K562 (cell line): ENCODE data around the gene FBXW2. TPM values are rescaled to one million over a fixed set of nuclear protein-coding genes. Genes with fewer than 3 reads are reported as not detected.

ENCODE experiments used
- CBFA2T2 ChIP-seq: fragments of 450-650 bp; conservative IDR thresholded peaks from 2 replicates; pipeline ENCODE4 v1.6.1; 2017; ENCODE audit warnings: mild to moderate bottlenecking
- CXXC5 ChIP-seq: fragments of 250-450 bp; sonication (Bioruptor Pico); IDR thresholded peaks from 2 replicates; pipeline ENCODE4 v1.8.0; 2022; ENCODE audit warnings: inconsistent platforms, mild to moderate bottlenecking, moderate library complexity
- MEIS2 ChIP-seq: fragments of 450-650 bp; IDR thresholded peaks from 2 replicates; pipeline ENCODE4 v1.6.1; 2014; ENCODE audit warnings: mild to moderate bottlenecking; ENCODE audit not compliant: partially characterized antibody
- NFYB ChIP-seq: IDR thresholded peaks from 2 replicates; pipeline ENCODE4 v1.6.1; 2011; ENCODE audit warnings: mild to moderate bottlenecking, moderate library complexity; ENCODE audit not compliant: insufficient read length; ENCODE audit errors: extremely low read depth
- NONO ChIP-seq, 2 experiments: fragments of 200-400 bp in 1 of 2; fragments of 450-650 bp in 1 of 2; formaldehyde crosslinking in 1 of 2; IDR thresholded peaks; 2 replicates each; pipeline ENCODE4 v1.6.1; 2017; ENCODE audit warnings: low read depth in 2 of 2, mild to moderate bottlenecking in 2 of 2, moderate library complexity in 2 of 2, low read length in 1 of 2
- PCBP1 ChIP-seq: fragments of 200-400 bp; formaldehyde crosslinking; IDR thresholded peaks from 2 replicates; pipeline ENCODE4 v1.6.1; 2018; ENCODE audit warnings: mild to moderate bottlenecking, low read depth, low read length; ENCODE audit not compliant: poor library complexity, severe bottlenecking
- RFX1 ChIP-seq: fragments of 450-650 bp; IDR thresholded peaks from 2 replicates; pipeline ENCODE4 v1.6.1; 2016; ENCODE audit warnings: mild to moderate bottlenecking, moderate library complexity
- RFX7 ChIP-seq: fragments of 250-450 bp; sonication (Bioruptor Pico); IDR thresholded peaks from 2 replicates; pipeline ENCODE4 v1.5.1; 2021; ENCODE audit warnings: mild to moderate bottlenecking
- RNF2 ChIP-seq: sonication (generic); IDR thresholded peaks from 2 replicates; pipeline ENCODE4 v1.6.1; 2016
- SIN3A ChIP-seq, 2 experiments: fragments of 150-350 bp in 1 of 2; IDR thresholded peaks; 2 replicates each; pipeline ENCODE4 v1.6.1; 2011 to 2016; ENCODE audit warnings: borderline replicate concordance in 2 of 2, low read depth in 2 of 2, low read length in 2 of 2, mild to moderate bottlenecking in 2 of 2, moderate library complexity in 2 of 2; ENCODE audit not compliant: control insufficient read depth in 1 of 2
- ZFP36 ChIP-seq: fragments of 150-350 bp; IDR thresholded peaks from 2 replicates; pipeline ENCODE4 v1.6.1; 2018; ENCODE audit warnings: low read length, low read depth; ENCODE audit not compliant: partially characterized antibody
- ZFX ChIP-seq: sonication (generic); formaldehyde crosslinking; IDR thresholded peaks from 2 replicates; pipeline ENCODE4 v1.8.0; 2022; ENCODE audit warnings: mild to moderate bottlenecking, missing genetic modification reagents, moderate library complexity
- ZNF24 ChIP-seq: fragments of 450-650 bp; IDR thresholded peaks from 2 replicates; pipeline ENCODE4 v1.6.1; 2016
- polyA plus RNA-seq, 8 experiments: library from polyadenylated mRNA; depleted of rRNA in 4 of 8; stranded (reverse) in 5 of 8; unstranded in 3 of 8; fragments of >200 nt; fragmentation: Nextera tagmentation in 2 of 8; fragmentation: Illumina TruSeq in 1 of 8; extraction: Ambion mirVana in 2 of 8; extraction: Trizol in 1 of 8; gene quantifications; 2 replicates each; pipeline versions ENCODE4 v1.2.1 to v1.2.3, GENCODE V29; 2011 to 2014; ENCODE audit warnings: inconsistent platforms in 1 of 8, missing spikeins in 1 of 8
- total RNA-seq, 7 experiments: library from RNA; depleted of rRNA in 6 of 7; stranded (reverse); fragments of >200 nt in 6 of 7; fragmentation: Illumina TruSeq in 2 of 7; extraction: Trizol in 2 of 7; gene quantifications; 2 replicates each; pipeline versions ENCODE4 v1.2.1 to v1.2.3, GENCODE V29; 2011 to 2021; ENCODE audit warnings: low replicate concordance in 1 of 7
- TF ChIP-seq, protein P1 (sequence below), 2 experiments: fragments of 250-450 bp in 1 of 2; fragments of 450-650 bp in 1 of 2; sonication (Bioruptor Pico) in 1 of 2; IDR thresholded peaks; 2 replicates each; pipeline versions ENCODE4 v1.6.1 to v1.8.0; 2016 to 2021; ENCODE audit warnings: mild to moderate bottlenecking in 2 of 2, moderate library complexity in 2 of 2, missing compliant biosample characterization in 1 of 2, missing genetic modification characterization in 1 of 2
- TF ChIP-seq, protein P2 (sequence below): fragments of 450-650 bp; IDR thresholded peaks from 2 replicates; pipeline ENCODE4 v1.6.1; 2014; ENCODE audit warnings: low read depth, mild to moderate bottlenecking, moderate library complexity, borderline replicate concordance
- TF ChIP-seq, protein P3 (sequence below): sonication (generic); formaldehyde crosslinking; IDR thresholded peaks from 2 replicates; pipeline ENCODE4 v1.8.0; 2022; ENCODE audit warnings: missing genetic modification reagents, mild to moderate bottlenecking, moderate library complexity, borderline replicate concordance
- TF ChIP-seq, protein P4 (sequence below): sonication (generic); formaldehyde crosslinking; IDR thresholded peaks from 2 replicates; pipeline ENCODE4 v1.9.0; 2022; ENCODE audit warnings: mild to moderate bottlenecking, missing genetic modification reagents
- TF ChIP-seq, protein P5 (sequence below): sonication (generic); formaldehyde crosslinking; IDR thresholded peaks from 2 replicates; pipeline ENCODE4 v1.8.1; 2023; ENCODE audit warnings: mild to moderate bottlenecking, missing genetic modification reagents
- TF ChIP-seq, protein P6 (sequence below): sonication (generic); formaldehyde crosslinking; IDR thresholded peaks from 2 replicates; pipeline ENCODE4 v1.8.0; 2022; ENCODE audit warnings: mild to moderate bottlenecking, missing genetic modification reagents, borderline replicate concordance

The FBXW2 gene
- total and polyA plus RNA-seq, 9 of the 15 experiments (the other 6 are each of a cell fraction or from before 2014, with no cell fraction given) = 2.5 to 57.8 (median 28.1) TPM

DNA sequence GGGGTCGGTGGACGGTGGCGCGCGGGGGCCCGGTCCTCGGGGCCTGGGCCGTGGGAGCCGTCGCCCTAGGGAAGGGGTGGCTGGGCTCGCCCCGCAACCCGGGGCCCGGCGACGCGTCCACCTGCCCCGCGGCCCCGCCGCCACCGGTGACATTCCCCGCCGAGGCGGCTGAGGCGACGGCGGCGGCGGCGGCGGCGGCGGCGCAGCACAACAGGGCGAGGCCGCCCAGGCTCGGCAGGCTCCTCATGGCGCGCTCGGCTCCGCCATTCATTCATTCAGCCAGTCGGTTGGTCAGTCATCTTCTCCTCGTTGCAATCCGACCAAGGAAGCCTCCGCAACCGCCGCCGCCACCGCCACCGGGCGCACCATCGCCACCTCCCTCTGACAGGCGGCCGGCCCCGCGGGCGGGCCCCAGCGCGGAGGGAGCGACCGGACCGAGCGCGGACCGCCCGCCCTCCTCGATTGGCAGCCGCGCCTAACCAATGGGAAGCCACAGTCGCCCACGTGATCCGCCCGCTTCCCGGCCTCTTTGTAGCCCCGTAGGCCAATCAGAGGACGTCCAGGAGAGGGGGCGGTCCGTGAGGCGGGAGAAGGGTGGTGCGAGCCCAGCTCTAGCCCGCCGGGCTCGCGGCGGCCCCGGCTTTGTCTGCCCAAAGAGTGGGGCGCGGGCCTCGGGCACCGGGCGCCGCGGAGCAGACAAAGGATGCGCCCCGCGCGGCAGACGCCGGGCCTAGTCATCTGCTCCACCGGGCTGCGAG is 78.9 kb downstream of the FBXW2 start, which contains the start of gene MEGF9 (continued):
- TF ChIP-seq, protein P1, sequence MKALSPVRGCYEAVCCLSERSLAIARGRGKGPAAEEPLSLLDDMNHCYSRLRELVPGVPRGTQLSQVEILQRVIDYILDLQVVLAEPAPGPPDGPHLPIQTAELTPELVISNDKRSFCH (CRISPR knock-in tag; IDR thresholded peaks at IDR 0.05) = no peak
- TF ChIP-seq, protein P1 (tag; IDR thresholded peaks at IDR 0.05) = peak; percentile 15; the same call in 1 of the 2 replicates
- TF ChIP-seq ZFP36 (peak; percentile 80), MEIS2 (peak; percentile 24), NFYB (peak; percentile 95), ZNF24 (peak; percentile 87), PCBP1 (peak; percentile 83), CBFA2T2 (peak; percentile 63), NONO (IDR thresholded peaks at IDR 0.05; ENCODE audit: low read depth in 2 of 2, low read length in 1 of 2) (peak; percentile 35 to 37; a peak in 2 of 4 replicates), SIN3A (IDR thresholded peaks at IDR 0.05; ENCODE audit: borderline replicate concordance in 2 of 2, control insufficient read depth in 1 of 2, low read depth in 2 of 2, low read length in 2 of 2) (peak in 1 of 2 experiments; percentile 30; a peak in 1 of 4 replicates), RFX1 (no peak), RNF2 (0 out of 2 replicates have a peak, but pooled peaks have one; percentile 4), CXXC5 (CRISPR knock-in tag) (peak; percentile 77), ZFX (CRISPR knock-in tag) (peak; percentile 79), RFX7 (no peak)
- TF ChIP-seq, protein P2, sequence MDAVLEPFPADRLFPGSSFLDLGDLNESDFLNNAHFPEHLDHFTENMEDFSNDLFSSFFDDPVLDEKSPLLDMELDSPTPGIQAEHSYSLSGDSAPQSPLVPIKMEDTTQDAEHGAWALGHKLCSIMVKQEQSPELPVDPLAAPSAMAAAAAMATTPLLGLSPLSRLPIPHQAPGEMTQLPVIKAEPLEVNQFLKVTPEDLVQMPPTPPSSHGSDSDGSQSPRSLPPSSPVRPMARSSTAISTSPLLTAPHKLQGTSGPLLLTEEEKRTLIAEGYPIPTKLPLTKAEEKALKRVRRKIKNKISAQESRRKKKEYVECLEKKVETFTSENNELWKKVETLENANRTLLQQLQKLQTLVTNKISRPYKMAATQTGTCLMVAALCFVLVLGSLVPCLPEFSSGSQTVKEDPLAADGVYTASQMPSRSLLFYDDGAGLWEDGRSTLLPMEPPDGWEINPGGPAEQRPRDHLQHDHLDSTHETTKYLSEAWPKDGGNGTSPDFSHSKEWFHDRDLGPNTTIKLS = peak; percentile 58; the same call in 1 of the 2 replicates
- TF ChIP-seq, protein P3, sequence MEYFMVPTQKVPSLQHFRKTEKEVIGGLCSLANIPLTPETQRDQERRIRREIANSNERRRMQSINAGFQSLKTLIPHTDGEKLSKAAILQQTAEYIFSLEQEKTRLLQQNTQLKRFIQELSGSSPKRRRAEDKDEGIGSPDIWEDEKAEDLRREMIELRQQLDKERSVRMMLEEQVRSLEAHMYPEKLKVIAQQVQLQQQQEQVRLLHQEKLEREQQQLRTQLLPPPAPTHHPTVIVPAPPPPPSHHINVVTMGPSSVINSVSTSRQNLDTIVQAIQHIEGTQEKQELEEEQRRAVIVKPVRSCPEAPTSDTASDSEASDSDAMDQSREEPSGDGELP (CRISPR knock-in tag) = peak; percentile 51; the same call in 1 of the 2 replicates
- TF ChIP-seq, protein P4, sequence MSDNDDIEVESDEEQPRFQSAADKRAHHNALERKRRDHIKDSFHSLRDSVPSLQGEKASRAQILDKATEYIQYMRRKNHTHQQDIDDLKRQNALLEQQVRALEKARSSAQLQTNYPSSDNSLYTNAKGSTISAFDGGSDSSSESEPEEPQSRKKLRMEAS (CRISPR knock-in tag) = peak; percentile 85
- TF ChIP-seq, protein P5, sequence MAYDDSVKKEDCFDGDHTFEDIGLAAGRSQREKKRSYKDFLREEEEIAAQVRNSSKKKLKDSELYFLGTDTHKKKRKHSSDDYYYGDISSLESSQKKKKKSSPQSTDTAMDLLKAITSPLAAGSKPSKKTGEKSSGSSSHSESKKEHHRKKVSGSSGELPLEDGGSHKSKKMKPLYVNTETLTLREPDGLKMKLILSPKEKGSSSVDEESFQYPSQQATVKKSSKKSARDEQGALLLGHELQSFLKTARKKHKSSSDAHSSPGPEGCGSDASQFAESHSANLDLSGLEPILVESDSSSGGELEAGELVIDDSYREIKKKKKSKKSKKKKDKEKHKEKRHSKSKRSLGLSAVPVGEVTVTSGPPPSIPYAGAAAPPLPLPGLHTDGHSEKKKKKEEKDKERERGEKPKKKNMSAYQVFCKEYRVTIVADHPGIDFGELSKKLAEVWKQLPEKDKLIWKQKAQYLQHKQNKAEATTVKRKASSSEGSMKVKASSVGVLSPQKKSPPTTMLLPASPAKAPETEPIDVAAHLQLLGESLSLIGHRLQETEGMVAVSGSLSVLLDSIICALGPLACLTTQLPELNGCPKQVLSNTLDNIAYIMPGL (CRISPR knock-in tag) = no peak
- TF ChIP-seq, protein P6, sequence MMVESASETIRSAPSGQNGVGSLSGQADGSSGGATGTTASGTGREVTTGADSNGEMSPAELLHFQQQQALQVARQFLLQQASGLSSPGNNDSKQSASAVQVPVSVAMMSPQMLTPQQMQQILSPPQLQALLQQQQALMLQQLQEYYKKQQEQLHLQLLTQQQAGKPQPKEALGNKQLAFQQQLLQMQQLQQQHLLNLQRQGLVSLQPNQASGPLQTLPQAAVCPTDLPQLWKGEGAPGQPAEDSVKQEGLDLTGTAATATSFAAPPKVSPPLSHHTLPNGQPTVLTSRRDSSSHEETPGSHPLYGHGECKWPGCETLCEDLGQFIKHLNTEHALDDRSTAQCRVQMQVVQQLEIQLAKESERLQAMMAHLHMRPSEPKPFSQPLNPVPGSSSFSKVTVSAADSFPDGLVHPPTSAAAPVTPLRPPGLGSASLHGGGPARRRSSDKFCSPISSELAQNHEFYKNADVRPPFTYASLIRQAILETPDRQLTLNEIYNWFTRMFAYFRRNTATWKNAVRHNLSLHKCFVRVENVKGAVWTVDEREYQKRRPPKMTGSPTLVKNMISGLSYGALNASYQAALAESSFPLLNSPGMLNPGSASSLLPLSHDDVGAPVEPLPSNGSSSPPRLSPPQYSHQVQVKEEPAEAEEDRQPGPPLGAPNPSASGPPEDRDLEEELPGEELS (CRISPR knock-in tag) = peak; percentile 67; the same call in 1 of the 2 replicates
